HEK293 (cell line): ENCODE results near the gene GNAZ.

Experiments
- CTCF ChIA-PET: fragments of 350-600 bp; formaldehyde crosslinking; extraction: SDS; loops from one replicate; lab custom pipeline; 2021; ENCODE audit warnings: antibody characterized with exemption; lab: Yijun Ruan, JAX
- POLR2A ChIA-PET: fragments of 300-600 bp; formaldehyde crosslinking; extraction: SDS; loops from one replicate; lab custom pipeline; 2020; ENCODE audit warnings: antibody characterized with exemption, inconsistent platforms; lab: Yijun Ruan, JAX
- H3K27ac ChIP-seq: fragments of 200-500 bp; sonication (Bioruptor generic); 2 replicates; pipeline ENCODE4 v1.5.1; 2014; ENCODE audit warnings: low read depth, low read length, control low read depth, inconsistent platforms; ENCODE audit errors: extremely low read depth
- H3K36me3 ChIP-seq, 2 experiments: fragments of 200-500 bp in 1 of 2; sonication (Bioruptor generic) in 1 of 2; 1 replicate in 1 of 2; 2 replicates in 1 of 2; pipeline ENCODE4 v1.5.1; 2014 to 2017; ENCODE audit warnings: inconsistent platforms in 2 of 2, low read length in 2 of 2; ENCODE audit not compliant: control insufficient read depth in 2 of 2, insufficient read depth in 1 of 2
- H3K4me1 ChIP-seq: fragments of 200-500 bp; sonication (Bioruptor generic); 2 replicates; pipeline ENCODE4 v1.5.1; 2014; ENCODE audit warnings: mild to moderate bottlenecking, low read length, inconsistent platforms; ENCODE audit not compliant: control insufficient read depth, insufficient read depth
- H3K4me3 ChIP-seq: 2 replicates; pipeline ENCODE4 v1.5.1; 2011; ENCODE audit warnings: low read depth, mild to moderate bottlenecking, control low read depth, low read length, moderate library complexity
- H3K9me3 ChIP-seq: fragments of 200-500 bp; sonication (Bioruptor generic); 2 replicates; pipeline ENCODE4 v1.5.1; 2014; ENCODE audit warnings: low read depth, low read length, inconsistent platforms; ENCODE audit not compliant: control insufficient read depth, insufficient read depth
- FEZF1 ChIP-seq: fragments of 450-650 bp; formaldehyde crosslinking; IDR thresholded peaks from 2 replicates; pipeline ENCODE4 v1.5.1; 2016; ENCODE audit warnings: missing biosample characterization, missing genetic modification characterization
- HOXA7 ChIP-seq: sonication (generic); formaldehyde crosslinking; IDR thresholded peaks from 2 replicates; pipeline ENCODE4 v1.8.1; 2022; ENCODE audit warnings: missing genetic modification reagents, borderline replicate concordance
- HOXC10 ChIP-seq: sonication (generic); formaldehyde crosslinking; IDR thresholded peaks from 2 replicates; pipeline ENCODE4 v1.8.1; 2023; ENCODE audit warnings: mild to moderate bottlenecking, missing genetic modification reagents
- IKZF3 ChIP-seq: fragments of 450-650 bp; IDR thresholded peaks from 2 replicates; pipeline ENCODE4 v1.5.0; 2018; ENCODE audit warnings: missing biosample characterization, mild to moderate bottlenecking, missing genetic modification characterization, moderate library complexity
- PRDM1 ChIP-seq: fragments of 450-650 bp; formaldehyde crosslinking; IDR thresholded peaks from 2 replicates; pipeline ENCODE4; 2016; ENCODE audit warnings: missing biosample characterization, missing genetic modification characterization
- SP7 ChIP-seq: fragments of 450-650 bp; formaldehyde crosslinking; IDR thresholded peaks from 2 replicates; pipeline ENCODE4 v1.5.1; 2016; ENCODE audit warnings: missing biosample characterization, missing genetic modification characterization
- WT1 ChIP-seq: fragments of 450-650 bp; formaldehyde crosslinking; IDR thresholded peaks from 2 replicates; pipeline ENCODE4 v1.5.1; 2016; ENCODE audit warnings: missing biosample characterization, missing genetic modification characterization
- YY1 ChIP-seq: fragments of 450-650 bp; formaldehyde crosslinking; IDR thresholded peaks from 2 replicates; pipeline ENCODE4 v1.5.1; 2018; ENCODE audit warnings: missing biosample characterization, missing genetic modification characterization
- ZFP69B ChIP-seq: fragments of 450-650 bp; formaldehyde crosslinking; IDR thresholded peaks from 2 replicates; pipeline ENCODE4 v1.5.1; 2016; ENCODE audit warnings: missing biosample characterization, missing genetic modification characterization
- ZIC2 ChIP-seq: fragments of 450-650 bp; formaldehyde crosslinking; IDR thresholded peaks from 2 replicates; pipeline ENCODE4 v1.5.1; 2016; ENCODE audit warnings: missing biosample characterization, missing genetic modification characterization
- ZNF10 ChIP-seq: fragments of 450-650 bp; formaldehyde crosslinking; IDR thresholded peaks from 2 replicates; pipeline ENCODE4 v1.5.1; 2017; ENCODE audit warnings: missing biosample characterization, missing genetic modification characterization
- ZNF121 ChIP-seq: fragments of 450-650 bp; formaldehyde crosslinking; IDR thresholded peaks from 2 replicates; pipeline ENCODE4 v1.5.1; 2016; ENCODE audit warnings: missing biosample characterization, missing genetic modification characterization
- ZNF184 ChIP-seq: fragments of 450-650 bp; IDR thresholded peaks from 2 replicates; pipeline ENCODE4 v1.5.1; 2018; ENCODE audit warnings: missing biosample characterization, mild to moderate bottlenecking, missing genetic modification characterization
- ZNF2 ChIP-seq: fragments of 450-650 bp; formaldehyde crosslinking; IDR thresholded peaks from 2 replicates; pipeline ENCODE4 v1.5.1; 2016; ENCODE audit warnings: missing biosample characterization, missing genetic modification characterization
- ZNF214 ChIP-seq: fragments of 450-650 bp; formaldehyde crosslinking; IDR thresholded peaks from 2 replicates; pipeline ENCODE4 v1.5.1; 2017; ENCODE audit warnings: missing biosample characterization, mild to moderate bottlenecking, missing genetic modification characterization, borderline replicate concordance
- ZNF223 ChIP-seq: fragments of 450-650 bp; formaldehyde crosslinking; IDR thresholded peaks from 2 replicates; pipeline ENCODE4 v1.5.1; 2016; ENCODE audit warnings: missing biosample characterization, missing genetic modification characterization
- ZNF292 ChIP-seq: fragments of 450-650 bp; formaldehyde crosslinking; IDR thresholded peaks from 2 replicates; pipeline ENCODE4 v1.5.1; 2016; ENCODE audit warnings: low read depth, missing biosample characterization, missing genetic modification characterization, borderline replicate concordance
- ZNF311 ChIP-seq: fragments of 450-650 bp; formaldehyde crosslinking; IDR thresholded peaks from 2 replicates; pipeline ENCODE4 v1.5.1; 2017; ENCODE audit warnings: missing biosample characterization, missing genetic modification characterization, borderline replicate concordance
- ZNF366 ChIP-seq: fragments of 450-650 bp; formaldehyde crosslinking; conservative IDR thresholded peaks from 2 replicates; pipeline ENCODE4 v1.5.1; 2016; ENCODE audit warnings: missing biosample characterization, missing genetic modification characterization
- ZNF488 ChIP-seq: fragments of 450-650 bp; formaldehyde crosslinking; IDR thresholded peaks from 2 replicates; pipeline ENCODE4 v1.5.1; 2016; ENCODE audit warnings: missing biosample characterization, missing genetic modification characterization
- ZNF629 ChIP-seq: fragments of 450-650 bp; formaldehyde crosslinking; IDR thresholded peaks from 2 replicates; pipeline ENCODE4 v1.5.1; 2017; ENCODE audit warnings: missing biosample characterization, missing genetic modification characterization
- ZNF670 ChIP-seq: fragments of 450-650 bp; formaldehyde crosslinking; IDR thresholded peaks from 2 replicates; pipeline ENCODE4 v1.5.1; 2016; ENCODE audit warnings: missing biosample characterization, missing genetic modification characterization, low read depth
- ZSCAN30 ChIP-seq: fragments of 450-650 bp; IDR thresholded peaks from 2 replicates; pipeline ENCODE4 v1.5.1; 2018; ENCODE audit warnings: missing biosample characterization, mild to moderate bottlenecking, missing genetic modification characterization, moderate library complexity
- ZXDB ChIP-seq: fragments of 450-650 bp; formaldehyde crosslinking; IDR thresholded peaks from 2 replicates; pipeline ENCODE4 v1.5.1; 2016; ENCODE audit warnings: missing biosample characterization, missing genetic modification characterization
- TF ChIP-seq, protein P1 (sequence below): fragments of 450-650 bp; formaldehyde crosslinking; IDR thresholded peaks from 2 replicates; pipeline ENCODE4 v1.5.1; 2016; ENCODE audit warnings: missing biosample characterization, missing genetic modification characterization
- TF ChIP-seq, protein P2 (sequence below): fragments of 450-650 bp; formaldehyde crosslinking; IDR thresholded peaks from 2 replicates; pipeline ENCODE4 v1.5.1; 2016; ENCODE audit warnings: missing biosample characterization, missing genetic modification characterization
- TF ChIP-seq, protein P3 (sequence below): fragments of 450-650 bp; formaldehyde crosslinking; IDR thresholded peaks from 2 replicates; pipeline ENCODE4 v1.5.1; 2016; ENCODE audit warnings: missing biosample characterization, missing genetic modification characterization

The GNAZ gene

GRCh38 chr22:23161574-23161973, 91.3 kb downstream of the GNAZ start:
- ChIA-PET POLR2A (interaction anchor here (1.0 kb wide), 1 partner anchor 17 kb away, joined by 5 read pairs; the partner anchor contains the start of gene RAB36), CTCF (interaction anchor here (0.6 kb wide), 1 partner anchor 12 kb away, joined by 3 read pairs; no protein-coding TSS in a partner anchor)
- no peak for TF ChIP-seq FEZF1 (tag by site-specific recombination)
- TF ChIP-seq ZNF184 (tag by site-specific recombination), result no peak
- TF ChIP-seq ZNF223, result no peak
- TF ChIP-seq WT1 (tag by site-specific recombination), result no peak
- no peak for TF ChIP-seq IKZF3 (tag by site-specific recombination)
- TF ChIP-seq, protein P1, sequence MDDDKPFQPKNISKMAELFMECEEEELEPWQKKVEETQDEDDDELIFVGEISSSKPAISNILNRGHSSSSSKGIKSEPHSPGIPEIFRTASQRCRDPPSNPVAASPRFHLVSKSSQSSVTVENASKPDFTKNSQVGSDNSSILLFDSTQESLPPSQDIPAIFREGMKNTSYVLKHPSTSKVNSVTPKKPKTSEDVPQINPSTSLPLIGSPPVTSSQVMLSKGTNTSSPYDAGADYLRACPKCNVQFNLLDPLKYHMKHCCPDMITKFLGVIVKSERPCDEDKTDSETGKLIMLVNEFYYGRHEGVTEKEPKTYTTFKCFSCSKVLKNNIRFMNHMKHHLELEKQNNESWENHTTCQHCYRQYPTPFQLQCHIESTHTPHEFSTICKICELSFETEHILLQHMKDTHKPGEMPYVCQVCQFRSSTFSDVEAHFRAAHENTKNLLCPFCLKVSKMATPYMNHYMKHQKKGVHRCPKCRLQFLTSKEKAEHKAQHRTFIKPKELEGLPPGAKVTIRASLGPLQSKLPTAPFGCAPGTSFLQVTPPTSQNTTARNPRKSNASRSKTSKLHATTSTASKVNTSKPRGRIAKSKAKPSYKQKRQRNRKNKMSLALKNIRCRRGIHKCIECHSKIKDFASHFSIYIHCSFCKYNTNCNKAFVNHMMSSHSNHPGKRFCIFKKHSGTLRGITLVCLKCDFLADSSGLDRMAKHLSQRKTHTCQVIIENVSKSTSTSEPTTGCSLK (tag by site-specific recombination), result no peak
- TF ChIP-seq ZNF488 (tag by site-specific recombination), result no peak
- TF ChIP-seq ZNF121 (tag by site-specific recombination), result no peak
- TF ChIP-seq ZSCAN30 (tag by site-specific recombination), result no peak
- no peak for TF ChIP-seq HOXC10 (CRISPR knock-in tag)
- TF ChIP-seq YY1 (tag by site-specific recombination), result no peak
- no peak for TF ChIP-seq ZNF214 (tag by site-specific recombination)
- TF ChIP-seq ZNF311 (tag by site-specific recombination), result no peak
- TF ChIP-seq, protein P2, sequence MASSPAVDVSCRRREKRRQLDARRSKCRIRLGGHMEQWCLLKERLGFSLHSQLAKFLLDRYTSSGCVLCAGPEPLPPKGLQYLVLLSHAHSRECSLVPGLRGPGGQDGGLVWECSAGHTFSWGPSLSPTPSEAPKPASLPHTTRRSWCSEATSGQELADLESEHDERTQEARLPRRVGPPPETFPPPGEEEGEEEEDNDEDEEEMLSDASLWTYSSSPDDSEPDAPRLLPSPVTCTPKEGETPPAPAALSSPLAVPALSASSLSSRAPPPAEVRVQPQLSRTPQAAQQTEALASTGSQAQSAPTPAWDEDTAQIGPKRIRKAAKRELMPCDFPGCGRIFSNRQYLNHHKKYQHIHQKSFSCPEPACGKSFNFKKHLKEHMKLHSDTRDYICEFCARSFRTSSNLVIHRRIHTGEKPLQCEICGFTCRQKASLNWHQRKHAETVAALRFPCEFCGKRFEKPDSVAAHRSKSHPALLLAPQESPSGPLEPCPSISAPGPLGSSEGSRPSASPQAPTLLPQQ (tag by site-specific recombination), result no peak
- no peak for TF ChIP-seq ZNF629 (tag by site-specific recombination)
- TF ChIP-seq SP7 (tag by site-specific recombination), result no peak
- TF ChIP-seq ZXDB (tag by site-specific recombination), result no peak
- no peak for TF ChIP-seq PRDM1 (tag by site-specific recombination)
- Histone ChIP-seq H3K36me3 (peaks cover 0 to 9% of the 10 kb centered on the region in 2 experiments; a peak in 1 of 3 replicates), H3K4me1 (no peaks in the 10 kb centered on the region), H3K27ac (no peak overlapping the region), H3K9me3 (no peaks in the 10 kb centered on the region), H3K4me3 (no peak overlapping the region)

DNA sequence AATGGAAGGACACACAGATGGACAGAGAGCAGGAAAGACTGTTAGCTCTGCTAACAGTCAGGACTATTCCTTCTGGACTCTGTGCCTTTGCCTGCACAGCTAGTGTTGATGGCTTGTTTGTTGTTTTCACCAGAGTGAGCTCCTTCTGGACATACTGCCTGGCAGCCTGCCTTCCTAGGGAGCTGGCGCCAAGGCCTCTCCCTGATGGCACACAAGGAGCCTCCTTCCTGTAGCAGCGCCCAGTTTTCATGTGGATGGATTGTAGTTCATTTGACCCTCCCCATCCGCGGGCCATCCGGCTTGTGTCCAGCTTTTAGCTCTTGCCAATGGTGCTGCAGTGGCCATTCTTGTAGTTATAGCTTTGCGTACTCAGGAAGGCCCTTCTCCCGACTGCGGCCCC, 93.3 kb downstream of the GNAZ start:
- CTCF ChIA-PET, result interaction anchor here (0.5 to 1.2 kb wide), 5 partner anchors 9 to 659 kb away, joined by 3 to 6 read pairs (median 4); no protein-coding TSS in a partner anchor
- no peaks in the 10 kb centered on the region for H3K9me3 ChIP-seq
- TF ChIP-seq ZNF10 (tag by site-specific recombination) (no peak), ZNF670 (tag by site-specific recombination) (no peak), ZNF2 (tag by site-specific recombination) (no peak), ZNF292 (tag by site-specific recombination) (no peak), ZFP69B (tag by site-specific recombination) (no peak), ZIC2 (tag by site-specific recombination) (no peak), PRDM1 (tag by site-specific recombination) (no peak), HOXA7 (no peak), ZNF366 (tag by site-specific recombination) (no peak)
- TF ChIP-seq, protein P3, sequence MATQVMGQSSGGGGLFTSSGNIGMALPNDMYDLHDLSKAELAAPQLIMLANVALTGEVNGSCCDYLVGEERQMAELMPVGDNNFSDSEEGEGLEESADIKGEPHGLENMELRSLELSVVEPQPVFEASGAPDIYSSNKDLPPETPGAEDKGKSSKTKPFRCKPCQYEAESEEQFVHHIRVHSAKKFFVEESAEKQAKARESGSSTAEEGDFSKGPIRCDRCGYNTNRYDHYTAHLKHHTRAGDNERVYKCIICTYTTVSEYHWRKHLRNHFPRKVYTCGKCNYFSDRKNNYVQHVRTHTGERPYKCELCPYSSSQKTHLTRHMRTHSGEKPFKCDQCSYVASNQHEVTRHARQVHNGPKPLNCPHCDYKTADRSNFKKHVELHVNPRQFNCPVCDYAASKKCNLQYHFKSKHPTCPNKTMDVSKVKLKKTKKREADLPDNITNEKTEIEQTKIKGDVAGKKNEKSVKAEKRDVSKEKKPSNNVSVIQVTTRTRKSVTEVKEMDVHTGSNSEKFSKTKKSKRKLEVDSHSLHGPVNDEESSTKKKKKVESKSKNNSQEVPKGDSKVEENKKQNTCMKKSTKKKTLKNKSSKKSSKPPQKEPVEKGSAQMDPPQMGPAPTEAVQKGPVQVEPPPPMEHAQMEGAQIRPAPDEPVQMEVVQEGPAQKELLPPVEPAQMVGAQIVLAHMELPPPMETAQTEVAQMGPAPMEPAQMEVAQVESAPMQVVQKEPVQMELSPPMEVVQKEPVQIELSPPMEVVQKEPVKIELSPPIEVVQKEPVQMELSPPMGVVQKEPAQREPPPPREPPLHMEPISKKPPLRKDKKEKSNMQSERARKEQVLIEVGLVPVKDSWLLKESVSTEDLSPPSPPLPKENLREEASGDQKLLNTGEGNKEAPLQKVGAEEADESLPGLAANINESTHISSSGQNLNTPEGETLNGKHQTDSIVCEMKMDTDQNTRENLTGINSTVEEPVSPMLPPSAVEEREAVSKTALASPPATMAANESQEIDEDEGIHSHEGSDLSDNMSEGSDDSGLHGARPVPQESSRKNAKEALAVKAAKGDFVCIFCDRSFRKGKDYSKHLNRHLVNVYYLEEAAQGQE, result no peak

More for the DNA sequence above, 93.3 kb downstream of the GNAZ start:
- Histone ChIP-seq H3K36me3 (peaks cover 0 to 9% of the 10 kb centered on the region in 2 experiments; a peak in 1 of 3 replicates), H3K4me3 (no peak overlapping the region), H3K27ac (no peak overlapping the region), H3K4me1 (no peaks in the 10 kb centered on the region)
- POLR2A ChIA-PET, result interaction anchor here (0.7 to 1.0 kb wide), 5 partner anchors 11 to 97 kb away, joined by 3 to 7 read pairs (median 3); no protein-coding TSS in a partner anchor
